Activated CD8-positive, alpha-beta memory T cell treated with anti-CD3 and anti-CD28 coated beads for 1 hour (primary cell): ENCODE results near the gene TSPAN32.

Source experiments
- DNase-seq, 2 donors: peaks; one replicate each; pipeline ENCODE4 v3.0.0-alpha.2; 2020; ENCODE audit warnings: low read depth in 1 of 2; ENCODE audit errors: extremely low read depth in 1 of 2

Gene TSPAN32

DNA sequence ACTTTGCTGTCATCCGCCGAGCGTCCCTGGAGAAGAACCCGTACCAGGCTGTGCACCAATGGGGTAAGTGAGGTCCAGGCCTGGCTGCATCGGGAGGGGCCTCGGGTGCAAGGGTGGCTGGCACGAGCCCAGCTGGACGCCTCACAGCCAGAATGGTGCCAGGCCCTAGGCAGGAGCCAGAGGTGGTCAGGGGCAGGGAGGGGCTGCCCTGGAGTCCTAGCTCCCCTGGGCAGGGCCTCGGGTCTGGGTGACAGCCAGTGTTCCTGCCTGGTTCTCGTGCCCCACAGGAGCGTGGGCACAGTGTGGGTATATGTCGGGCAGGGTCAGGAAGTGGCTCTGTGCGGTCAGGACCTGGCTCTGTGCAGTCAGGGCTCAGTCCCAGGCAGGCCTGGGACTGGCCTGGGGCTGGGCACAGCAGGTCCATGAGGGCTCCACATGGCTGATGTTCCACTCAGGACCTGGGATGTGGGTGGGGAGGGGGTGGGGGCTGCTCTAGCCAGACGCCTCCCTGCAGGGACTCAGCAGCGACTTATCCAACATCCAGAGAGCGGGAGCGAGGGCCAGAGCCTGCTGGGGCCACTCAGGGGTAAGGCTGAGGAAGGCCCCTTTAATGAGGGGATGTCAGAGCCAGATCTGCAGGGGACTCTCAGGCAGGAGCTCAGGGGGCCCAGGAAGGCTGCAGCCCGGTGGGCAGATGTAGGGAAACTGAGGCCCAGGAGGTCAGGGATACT, 1.2 kb downstream of the TSPAN32 start:
- no peak for DNase-seq

DNA sequence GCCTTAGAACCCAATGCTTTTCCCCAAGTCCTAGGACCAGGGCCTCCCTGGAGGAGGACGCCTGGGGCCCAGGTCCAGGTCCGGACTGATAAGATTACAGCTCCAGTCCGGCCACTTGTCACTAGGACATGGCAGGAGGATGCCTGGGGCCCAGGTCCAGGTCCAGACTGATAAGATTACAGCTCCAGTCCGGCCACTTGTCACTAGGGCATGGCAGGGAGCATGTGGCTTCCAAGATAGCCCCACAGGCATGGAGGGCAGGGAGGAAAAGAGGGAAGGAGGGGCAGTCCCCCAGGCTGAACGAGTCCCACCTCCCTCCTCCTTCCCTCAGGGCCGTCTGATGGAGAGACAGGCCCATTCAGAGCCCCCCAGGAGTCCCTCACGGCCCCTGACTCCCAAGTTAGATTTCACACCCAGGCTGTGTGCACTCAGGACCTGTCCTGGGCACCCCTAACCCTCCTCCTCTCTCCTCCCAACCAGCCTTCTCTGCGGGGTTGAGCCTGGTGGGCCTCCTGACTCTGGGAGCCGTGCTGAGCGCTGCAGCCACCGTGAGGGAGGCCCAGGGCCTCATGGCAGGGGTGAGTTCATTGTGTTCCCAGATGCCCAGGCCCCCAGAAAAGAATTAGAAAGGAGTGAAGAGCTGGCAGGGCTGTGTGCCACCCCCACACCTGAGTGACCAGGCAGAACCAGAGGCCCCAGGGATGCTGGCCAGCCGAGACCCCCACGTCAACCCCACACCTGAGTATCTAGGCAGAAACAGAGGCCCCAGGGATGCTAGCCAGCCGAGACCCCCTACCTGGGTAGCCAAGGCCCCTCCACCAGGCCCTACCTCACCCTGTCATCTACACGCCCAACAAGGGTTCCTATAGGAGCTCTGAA, 2.1 kb downstream of the TSPAN32 start:
- no peak for DNase-seq

DNA sequence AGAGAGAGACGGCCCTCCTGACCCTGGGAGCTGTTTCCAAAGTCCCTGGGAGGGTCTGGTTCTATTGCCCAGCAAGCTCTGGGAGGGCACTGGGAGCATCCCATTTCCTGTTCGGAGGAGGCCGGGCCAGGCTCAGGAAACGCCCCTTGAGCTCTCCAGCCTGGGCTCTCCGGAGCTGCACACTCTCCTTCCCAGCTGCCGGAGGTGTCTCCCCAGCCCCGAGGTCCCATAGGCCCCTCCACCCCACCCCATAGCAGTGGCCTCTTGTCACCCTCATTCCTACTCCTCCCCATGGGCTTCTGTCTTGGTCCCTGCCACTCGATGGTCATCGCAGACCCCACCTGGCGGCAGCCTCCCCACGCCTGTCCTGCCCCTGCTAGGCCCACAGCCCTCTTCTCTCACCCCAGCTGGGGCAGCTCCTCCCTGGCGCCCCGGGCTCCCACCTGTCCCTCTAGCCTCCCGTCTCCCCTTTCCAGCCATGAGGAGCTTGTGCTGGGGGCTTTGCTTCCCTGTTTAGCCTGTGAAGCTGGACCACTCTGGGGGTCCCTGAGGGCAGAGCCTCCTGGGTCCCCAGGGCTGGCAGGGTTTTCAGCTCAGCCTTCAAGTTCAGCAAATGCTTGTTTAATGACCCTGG, 2.8 kb downstream of the TSPAN32 start:
- DNase-seq, result no peak

DNA sequence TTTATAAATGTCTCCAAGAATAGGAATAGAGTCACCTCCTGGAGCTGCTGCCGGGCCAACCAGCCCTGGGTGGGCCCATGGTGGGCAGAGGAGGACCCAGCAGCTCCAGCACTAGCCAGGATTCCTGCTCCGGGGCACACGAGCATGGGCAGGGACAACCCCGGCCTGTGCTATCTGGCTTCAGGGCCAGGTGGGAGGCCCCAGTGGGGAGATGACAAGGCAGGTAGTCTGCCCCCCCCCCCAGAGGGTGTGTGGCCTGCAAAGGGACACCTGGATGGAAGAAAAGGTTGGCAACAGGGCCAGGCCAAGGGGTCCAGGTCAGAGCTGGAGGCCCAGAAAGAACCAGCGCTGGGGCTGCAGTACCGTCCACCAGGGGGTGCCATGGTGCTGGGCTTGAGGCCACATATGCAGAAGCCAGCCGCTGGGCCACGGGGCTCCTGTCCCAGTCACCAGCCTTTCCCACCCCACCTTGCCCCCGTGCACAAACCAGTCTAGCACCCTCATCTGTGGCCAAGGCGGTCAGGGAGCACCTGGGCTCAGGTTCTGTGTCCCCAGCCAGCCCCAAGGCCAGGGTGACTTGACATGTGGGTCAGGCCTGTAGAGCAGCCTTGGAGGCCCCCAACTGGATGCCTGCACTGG, 3.4 kb downstream of the TSPAN32 start:
- peak; percentile 60 to 80 for DNase-seq

- DNase-seq, result no peak
These were observed 4.1 kb downstream of the TSPAN32 start for GRCh38 chr11:2305788-2306451.

GRCh38 chr11:2306452-2306823, 4.6 kb downstream of the TSPAN32 start:
- no peak for DNase-seq

GRCh38 chr11:2306877-2307500, 5.2 kb downstream of the TSPAN32 start:
- DNase-seq, result no peak

DNA sequence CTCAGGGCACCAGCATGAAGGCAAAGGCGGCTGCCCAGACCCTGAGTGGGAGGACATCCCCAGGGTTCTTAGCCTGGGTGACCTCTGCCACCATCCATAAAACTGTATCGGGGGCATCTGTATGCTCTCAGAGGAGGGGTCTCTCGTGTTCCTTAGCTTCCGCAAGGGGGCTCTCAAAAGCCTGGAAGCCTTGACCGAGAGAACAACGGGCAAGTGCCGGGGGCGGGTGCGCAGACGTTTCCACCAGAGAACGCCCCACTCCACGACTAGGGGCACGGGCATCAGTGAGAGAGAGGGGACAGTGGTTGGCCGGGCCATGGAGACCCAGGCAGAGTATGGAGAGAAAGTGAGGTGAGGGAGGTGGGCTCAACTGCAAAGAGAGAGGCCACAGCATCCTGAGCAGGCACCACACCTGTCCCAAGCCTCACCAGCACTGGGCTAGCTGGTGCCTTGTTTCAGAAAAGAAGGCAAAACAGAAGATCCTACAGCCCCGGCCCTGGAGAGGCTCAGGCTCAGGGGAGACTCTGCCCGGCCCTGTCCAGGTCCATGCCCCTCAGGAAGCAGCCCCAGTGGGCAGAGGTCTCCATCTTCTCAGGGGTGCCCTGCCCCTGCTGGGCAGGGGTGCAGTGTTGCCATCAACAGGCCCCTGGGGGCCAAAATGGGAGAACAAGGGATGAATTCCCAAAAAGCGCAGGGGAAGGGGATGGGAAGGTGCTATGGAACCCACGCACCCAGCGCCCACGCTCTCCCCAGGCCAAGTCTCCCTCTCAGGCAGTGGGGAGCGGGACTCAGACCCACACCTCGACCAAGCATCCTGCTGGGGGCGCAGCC, 5.9 kb downstream of the TSPAN32 start:
- no peak for DNase-seq

GRCh38 chr11:2308713-2309112, 6.9 kb downstream of the TSPAN32 start:
- DNase-seq, result no peak

DNA sequence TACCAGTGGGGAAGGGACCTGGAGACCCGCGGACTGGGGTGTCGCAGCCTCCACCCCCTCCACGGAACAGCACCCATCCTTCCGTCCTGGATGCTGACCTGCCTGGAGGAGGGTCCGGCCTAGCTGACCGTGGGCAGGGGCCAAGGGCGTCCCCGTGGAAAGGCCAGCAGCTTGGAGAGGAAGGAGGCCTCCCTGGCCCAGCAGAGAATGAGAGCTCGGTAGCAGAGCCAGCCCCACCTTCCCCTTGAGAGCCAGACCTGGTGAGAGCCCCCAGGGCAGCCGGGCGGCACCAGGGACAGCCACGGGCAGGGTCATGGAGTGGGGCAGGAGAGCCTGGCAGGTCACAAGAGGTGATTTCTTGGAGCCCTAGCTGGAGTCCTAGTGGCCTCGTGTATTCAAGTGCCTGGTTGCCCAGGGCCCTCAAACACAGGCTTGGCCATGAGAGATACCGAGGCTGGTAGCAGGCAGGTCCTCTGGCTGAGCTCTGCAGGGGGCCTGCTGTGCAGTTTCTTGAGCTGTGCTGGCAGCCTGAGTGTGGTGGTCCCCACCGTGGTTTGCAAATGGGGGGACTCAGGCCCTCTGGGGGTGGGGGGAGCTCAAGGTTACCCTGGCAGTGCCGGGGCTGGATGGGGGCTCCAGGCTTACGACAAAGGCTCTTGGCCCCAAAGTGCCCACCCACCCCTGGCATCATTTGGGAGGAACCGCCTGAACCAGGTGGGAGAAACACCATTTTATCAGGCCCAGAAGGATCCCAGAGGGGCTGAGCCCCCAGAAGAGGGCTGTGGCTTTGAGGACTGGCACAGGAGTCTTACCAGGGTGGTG, 7.6 kb downstream of the TSPAN32 start:
- no peak for DNase-seq

GRCh38 chr11:2310073-2310785, 8.4 kb downstream of the TSPAN32 start:
- no peak for DNase-seq

DNA sequence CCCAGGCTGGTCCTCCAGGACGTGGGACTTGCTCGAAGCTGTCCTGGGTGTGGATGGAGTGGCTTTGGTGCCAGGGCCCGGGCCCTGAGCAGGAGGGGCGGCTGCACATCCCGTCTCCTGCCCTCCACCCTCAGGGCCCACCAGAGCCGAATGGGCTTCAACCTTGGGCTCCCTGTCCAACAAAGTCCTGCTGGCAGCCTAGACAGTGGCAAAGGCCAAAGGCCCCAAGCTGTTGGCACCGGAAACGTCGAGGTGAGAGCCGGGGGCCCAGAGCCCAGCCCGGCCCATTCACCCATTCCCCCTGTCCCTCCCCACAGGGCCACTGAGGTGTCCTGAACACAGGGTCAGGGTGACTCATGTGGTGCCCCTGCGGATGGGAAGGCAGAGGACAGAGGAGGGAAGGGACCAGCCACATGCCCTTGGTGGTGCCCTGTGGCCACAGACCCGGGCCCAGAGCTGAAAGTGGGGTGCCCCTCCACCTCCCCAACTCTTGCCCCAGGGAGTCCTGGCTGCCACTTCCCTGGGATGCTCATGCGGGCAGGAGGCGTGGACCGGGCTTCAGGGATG, 9.1 kb downstream of the TSPAN32 start:
- no peak for DNase-seq

DNA sequence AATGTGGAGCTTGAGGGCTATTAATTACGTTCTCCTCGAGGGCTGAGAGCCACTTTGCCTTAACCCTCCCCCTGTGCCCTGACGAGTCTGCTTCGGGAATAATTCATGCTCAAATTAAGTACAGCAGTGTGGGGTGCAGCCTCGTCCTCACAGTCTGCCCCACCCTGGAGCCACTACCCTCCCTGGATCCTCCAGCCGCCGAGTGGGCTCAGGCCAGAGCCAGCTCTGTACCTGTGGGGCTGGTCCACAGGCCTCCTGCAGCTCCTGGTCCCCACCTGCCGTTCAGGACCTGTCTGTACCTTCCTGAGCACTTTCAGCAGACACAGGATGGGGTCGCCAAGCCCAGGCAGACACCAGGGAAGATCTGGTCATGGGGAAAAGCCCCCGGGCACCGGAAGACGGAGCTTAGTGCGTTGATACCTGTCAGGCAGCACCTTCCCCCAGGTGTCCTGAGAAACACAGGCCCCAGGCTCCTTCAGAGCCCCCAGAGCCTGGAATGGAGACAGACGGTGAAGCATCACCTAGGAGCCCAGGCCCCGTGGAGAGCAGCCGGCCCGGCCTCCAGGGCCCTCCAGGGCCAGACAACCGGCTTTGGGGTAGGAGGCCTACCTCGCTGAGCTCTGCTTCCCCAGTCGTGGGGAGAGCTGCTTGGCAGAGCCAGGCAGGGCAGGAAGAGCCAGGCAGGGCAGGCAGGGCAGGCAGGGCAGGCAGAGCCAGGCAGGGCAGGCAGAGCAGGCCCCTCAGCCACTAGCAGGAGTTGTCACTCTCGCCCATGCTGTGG, 9.7 kb downstream of the TSPAN32 start:
- no peak for DNase-seq

DNA sequence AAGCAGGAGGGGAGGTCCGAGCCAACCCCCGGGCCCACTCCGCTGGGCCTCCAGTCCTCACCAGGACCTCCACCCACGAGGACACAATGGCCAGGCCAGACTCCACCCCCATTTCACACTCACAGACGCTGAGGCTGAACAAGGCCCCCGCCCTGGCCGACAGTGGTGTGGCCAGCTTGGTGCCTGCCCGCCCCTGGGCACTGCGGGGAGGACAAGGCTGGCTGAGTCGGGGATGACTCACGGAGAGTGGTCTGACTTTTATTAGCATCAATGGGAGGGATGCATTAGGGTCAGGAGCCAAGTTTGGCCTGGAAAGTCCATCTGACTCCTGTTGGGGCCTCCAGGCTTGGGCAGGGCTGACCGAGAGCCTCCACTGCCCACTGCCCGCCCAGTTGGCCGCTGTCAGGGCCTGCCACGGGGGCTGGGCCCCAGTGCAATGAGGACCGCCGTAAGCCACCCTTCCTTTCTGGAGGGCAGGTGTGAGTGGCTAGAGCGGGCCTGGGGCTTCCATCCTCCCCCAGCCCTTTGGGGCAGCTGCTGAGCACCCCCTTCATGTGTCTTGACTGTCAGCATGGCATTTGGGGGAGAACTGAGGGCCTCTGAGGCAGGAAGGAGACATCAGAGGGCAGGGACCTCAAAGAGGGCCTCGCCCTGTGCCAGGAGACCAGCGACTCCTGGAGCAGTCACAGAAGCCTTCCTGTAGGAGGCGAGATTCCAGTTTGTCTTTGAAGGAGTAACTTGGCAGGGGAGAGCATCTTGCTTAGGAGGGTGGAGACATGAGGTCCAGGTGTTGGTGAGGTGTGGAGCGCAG, 10.6 kb downstream of the TSPAN32 start:
- DNase-seq, result no peak

DNA sequence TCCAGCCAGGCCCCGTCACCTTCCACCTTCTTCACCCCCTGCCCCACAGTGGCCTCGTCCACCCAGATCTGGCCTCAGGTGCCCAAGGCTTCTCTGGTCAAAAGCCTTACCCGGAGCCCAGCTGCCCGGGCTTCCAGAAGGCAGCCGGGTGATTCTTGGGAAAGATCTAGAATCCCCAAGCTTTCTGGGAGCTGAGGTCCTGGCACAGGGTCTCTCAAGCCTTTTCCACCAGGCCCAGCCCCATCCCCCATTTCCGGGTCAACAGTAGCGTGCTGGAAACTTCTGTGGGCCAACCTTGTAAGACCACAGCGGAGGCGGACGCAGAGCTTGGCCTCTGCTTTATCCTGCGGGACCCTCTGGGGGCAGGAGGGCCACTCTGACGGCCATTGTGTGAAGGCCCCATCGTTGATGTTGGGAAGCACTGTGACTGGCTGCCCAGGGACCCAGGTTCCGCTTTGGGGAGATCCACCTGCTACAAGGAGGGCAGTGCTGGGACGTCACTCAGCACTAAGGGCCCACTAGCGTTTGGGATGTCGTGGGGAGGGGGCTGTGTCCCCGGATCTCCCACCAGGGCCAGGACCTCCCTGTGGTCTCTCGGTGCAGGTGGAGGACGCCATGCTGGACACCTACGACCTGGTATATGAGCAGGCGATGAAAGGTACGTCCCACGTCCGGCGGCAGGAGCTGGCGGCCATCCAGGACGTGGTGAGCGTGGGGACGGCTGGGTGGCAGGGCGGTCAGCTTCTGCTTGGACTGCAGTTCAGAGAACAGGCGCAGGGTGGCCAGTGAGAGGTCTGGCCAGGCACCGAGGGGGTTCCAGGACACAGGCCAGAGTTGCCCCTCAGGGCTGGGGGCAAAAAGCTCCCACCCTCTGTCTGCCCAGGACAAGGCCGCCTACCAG, 11.5 kb downstream of the TSPAN32 start:
- no peak for DNase-seq
